ENCODE data around the gene GPRC5C. TPM values are rescaled to one million over a fixed set of nuclear protein-coding genes. Genes with fewer than 3 reads are reported as not detected.

GPRC5C gene
- total and polyA plus RNA-seq, 2 donors (not counting 1 experiment from before 2014, with no cell fraction given): 0.66 to 1.1 TPM

DNA sequence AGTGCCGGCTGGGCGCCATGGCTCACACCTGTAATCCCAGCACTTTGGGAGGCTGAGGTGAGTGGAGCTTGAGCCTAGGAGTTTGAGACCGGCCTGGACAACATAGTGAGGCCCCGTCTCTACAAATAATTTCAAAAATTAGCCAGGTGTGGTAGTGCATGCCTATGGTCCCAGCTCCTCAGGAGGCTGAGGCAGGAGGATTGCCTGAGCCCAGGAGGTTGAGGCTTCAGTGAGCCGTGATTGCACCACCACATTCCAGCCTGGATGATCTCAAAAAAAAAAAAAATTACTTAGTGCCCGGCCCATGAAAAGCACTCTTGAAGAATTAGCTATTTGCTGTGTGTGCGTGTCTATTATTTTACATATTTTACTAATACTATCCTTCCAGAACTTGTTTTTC, 9.6 kb downstream of the GPRC5C start:
- Mint-ChIP-seq H3K4me3 (no peak overlapping the region), H3K27ac (no peak overlapping the region), H3K27me3 (peaks cover under 1% of the 10 kb centered on the region), H3K4me1 (peaks cover 20% of the 10 kb centered on the region), H3K9me3 (ENCODE audit: insufficient read depth) (peaks cover 13% of the 10 kb centered on the region)
- 100% methylated on average over 2 of the region's 7 CpGs for WGBS (ENCODE audit: insufficient coverage)
- ChIA-PET CTCF (interaction anchor here (0.6 to 1.0 kb wide), 2 partner anchors 15 to 522 kb away, joined by 3 read pairs; no protein-coding TSS in a partner anchor), POLR2A (no interaction called here)
- Histone ChIP-seq H3K27me3 (replicated peaks in 1 of 4; ENCODE audit: control extremely low read depth in 1 of 4, control insufficient read depth in 3 of 4, insufficient read depth in 4 of 4, low read length in 3 of 4) (peaks cover 0 to 7% (median 0%) of the 10 kb centered on the region in 4 experiments), H3K4me3 (ENCODE audit: control extremely low read depth in 1 of 5, extremely low read depth in 1 of 5, insufficient read depth in 1 of 5, low read depth in 2 of 5, low read length in 4 of 5) (no peak overlapping the region), H3K4me2 (replicated peaks; ENCODE audit: low read depth, low read length, poor library complexity, severe bottlenecking) (no peak overlapping the region), H2AFZ (ENCODE audit: insufficient read depth, low read depth, low read length, poor library complexity, severe bottlenecking) (no peak overlapping the region), H4K20me1 (ENCODE audit: control insufficient read depth, insufficient read depth, low read length, poor library complexity, severe bottlenecking) (no peaks in the 10 kb centered on the region), H3K27ac (ENCODE audit: low read length in 2 of 2) (no peak overlapping the region), H3K79me2 (ENCODE audit: control insufficient read depth, insufficient read depth, low read length) (no peaks in the 10 kb centered on the region), H3K9me3 (ENCODE audit: control extremely low read depth in 1 of 3, control insufficient read depth in 2 of 3, insufficient read depth in 1 of 3, low read length in 2 of 3) (peaks cover 3 to 49% (median 26%) of the 10 kb centered on the region in 3 donors), H3K9ac (ENCODE audit: low read length) (no peak overlapping the region), H3K36me3 (replicated peaks in 1 of 2; ENCODE audit: control extremely low read depth in 1 of 2, control insufficient read depth in 1 of 2, extremely low read depth in 1 of 2, insufficient read depth in 2 of 2, low read length in 1 of 2) (no peaks in the 10 kb centered on the region), H3K4me1 (ENCODE audit: control insufficient read depth in 2 of 2, insufficient read depth in 2 of 2, low read length in 2 of 2) (peaks cover 15 to 30% of the 10 kb centered on the region in 2 donors)
- intact Hi-C loops (cut with micrococcal nuclease): no loop called here
- ATAC-seq (ENCODE audit: low read depth): no peak
- no peak for DNase-seq
- TF ChIP-seq, protein P1, sequence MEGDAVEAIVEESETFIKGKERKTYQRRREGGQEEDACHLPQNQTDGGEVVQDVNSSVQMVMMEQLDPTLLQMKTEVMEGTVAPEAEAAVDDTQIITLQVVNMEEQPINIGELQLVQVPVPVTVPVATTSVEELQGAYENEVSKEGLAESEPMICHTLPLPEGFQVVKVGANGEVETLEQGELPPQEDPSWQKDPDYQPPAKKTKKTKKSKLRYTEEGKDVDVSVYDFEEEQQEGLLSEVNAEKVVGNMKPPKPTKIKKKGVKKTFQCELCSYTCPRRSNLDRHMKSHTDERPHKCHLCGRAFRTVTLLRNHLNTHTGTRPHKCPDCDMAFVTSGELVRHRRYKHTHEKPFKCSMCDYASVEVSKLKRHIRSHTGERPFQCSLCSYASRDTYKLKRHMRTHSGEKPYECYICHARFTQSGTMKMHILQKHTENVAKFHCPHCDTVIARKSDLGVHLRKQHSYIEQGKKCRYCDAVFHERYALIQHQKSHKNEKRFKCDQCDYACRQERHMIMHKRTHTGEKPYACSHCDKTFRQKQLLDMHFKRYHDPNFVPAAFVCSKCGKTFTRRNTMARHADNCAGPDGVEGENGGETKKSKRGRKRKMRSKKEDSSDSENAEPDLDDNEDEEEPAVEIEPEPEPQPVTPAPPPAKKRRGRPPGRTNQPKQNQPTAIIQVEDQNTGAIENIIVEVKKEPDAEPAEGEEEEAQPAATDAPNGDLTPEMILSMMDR (IDR thresholded peaks at IDR 0.05): no peak
- TF ChIP-seq EZH2 (IDR thresholded peaks at IDR 0.05; ENCODE audit: borderline replicate concordance, insufficient read depth, low read depth, low read length, poor library complexity, severe bottlenecking): no peak

DNA sequence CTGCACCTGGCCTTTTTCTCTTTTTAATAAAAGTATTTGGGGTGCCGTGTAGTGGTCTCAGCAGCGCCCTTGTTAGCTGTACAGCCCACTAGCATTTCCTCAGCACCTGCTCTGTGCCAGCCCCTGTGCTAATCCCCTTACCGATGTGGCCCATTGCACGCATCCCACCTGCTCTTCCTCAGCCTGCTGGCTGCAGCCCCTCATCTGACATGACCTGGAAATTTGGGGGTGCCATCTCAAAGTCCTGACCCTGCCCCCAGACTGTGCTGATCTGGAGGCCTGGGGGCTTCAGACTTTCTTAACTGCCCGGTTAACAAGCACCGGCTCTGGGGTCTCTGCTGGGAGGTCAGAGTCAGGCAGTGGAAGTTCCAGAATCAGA, 10.4 kb downstream of the GPRC5C start:
- H3K9ac ChIP-seq (ENCODE audit: low read length): no peak overlapping the region
- H3K27me3 ChIP-seq (replicated peaks in 1 of 4; ENCODE audit: control extremely low read depth in 1 of 4, control insufficient read depth in 3 of 4, insufficient read depth in 4 of 4, low read length in 3 of 4): peaks cover 0 to 7% (median 0%) of the 10 kb centered on the region in 4 experiments
- WGBS (ENCODE audit: insufficient coverage): 70% methylated on average over 4 of the region's 6 CpGs
- peak overlapping the region; percentile 82 for H3K4me2 ChIP-seq (replicated peaks; ENCODE audit: low read depth, low read length, poor library complexity, severe bottlenecking)
- no peak for TF ChIP-seq EZH2 (IDR thresholded peaks at IDR 0.05; ENCODE audit: borderline replicate concordance, insufficient read depth, low read depth, low read length, poor library complexity, severe bottlenecking)
- TF ChIP-seq, protein P1 (IDR thresholded peaks at IDR 0.05): no peak
- peaks cover 9% of the 10 kb centered on the region for H3K9me3 Mint-ChIP-seq (ENCODE audit: insufficient read depth)
- H3K27ac ChIP-seq (ENCODE audit: low read length in 2 of 2): no peak overlapping the region
- H3K9me3 ChIP-seq (ENCODE audit: control extremely low read depth in 1 of 3, control insufficient read depth in 2 of 3, insufficient read depth in 1 of 3, low read length in 2 of 3): peaks cover 3 to 43% (median 23%) of the 10 kb centered on the region in 3 donors
- no peaks in the 10 kb centered on the region for H3K79me2 ChIP-seq (ENCODE audit: control insufficient read depth, insufficient read depth, low read length)
- DNase-seq (no peak), ATAC-seq (ENCODE audit: low read depth) (no peak)
- H2AFZ ChIP-seq (ENCODE audit: insufficient read depth, low read depth, low read length, poor library complexity, severe bottlenecking): peak overlapping the region; percentile 60
- peak overlapping the region; percentile 73 for H3K4me3 Mint-ChIP-seq
- H3K4me3 ChIP-seq (ENCODE audit: control extremely low read depth in 1 of 5, extremely low read depth in 1 of 5, insufficient read depth in 1 of 5, low read depth in 2 of 5, low read length in 4 of 5): no peak overlapping the region
- ChIA-PET POLR2A (no interaction called here), CTCF (interaction anchor here (0.6 kb wide), 1 partner anchor 522 kb away, joined by 3 read pairs; no protein-coding TSS in a partner anchor)
- intact Hi-C loops (cut with micrococcal nuclease): no loop called here
- H3K4me1 Mint-ChIP-seq: peaks cover 20% of the 10 kb centered on the region
- H4K20me1 ChIP-seq (ENCODE audit: control insufficient read depth, insufficient read depth, low read length, poor library complexity, severe bottlenecking): no peaks in the 10 kb centered on the region
- H3K27ac Mint-ChIP-seq: no peak overlapping the region
- peaks cover 3% of the 10 kb centered on the region for H3K27me3 Mint-ChIP-seq
- peaks cover 15 to 30% of the 10 kb centered on the region in 2 donors for H3K4me1 ChIP-seq (ENCODE audit: control insufficient read depth in 2 of 2, insufficient read depth in 2 of 2, low read length in 2 of 2)
- H3K36me3 ChIP-seq (replicated peaks in 1 of 2; ENCODE audit: control extremely low read depth in 1 of 2, control insufficient read depth in 1 of 2, extremely low read depth in 1 of 2, insufficient read depth in 2 of 2, low read length in 1 of 2): no peaks in the 10 kb centered on the region

Data from B cell (primary cell).